Measurements from ENCODE around the gene CAB39L. TPM values are rescaled to one million over a fixed set of nuclear protein-coding genes. Genes with fewer than 3 reads are reported as not detected.

CAB39L gene
- total RNA-seq, 1 donor, result 3.4 TPM

DNA sequence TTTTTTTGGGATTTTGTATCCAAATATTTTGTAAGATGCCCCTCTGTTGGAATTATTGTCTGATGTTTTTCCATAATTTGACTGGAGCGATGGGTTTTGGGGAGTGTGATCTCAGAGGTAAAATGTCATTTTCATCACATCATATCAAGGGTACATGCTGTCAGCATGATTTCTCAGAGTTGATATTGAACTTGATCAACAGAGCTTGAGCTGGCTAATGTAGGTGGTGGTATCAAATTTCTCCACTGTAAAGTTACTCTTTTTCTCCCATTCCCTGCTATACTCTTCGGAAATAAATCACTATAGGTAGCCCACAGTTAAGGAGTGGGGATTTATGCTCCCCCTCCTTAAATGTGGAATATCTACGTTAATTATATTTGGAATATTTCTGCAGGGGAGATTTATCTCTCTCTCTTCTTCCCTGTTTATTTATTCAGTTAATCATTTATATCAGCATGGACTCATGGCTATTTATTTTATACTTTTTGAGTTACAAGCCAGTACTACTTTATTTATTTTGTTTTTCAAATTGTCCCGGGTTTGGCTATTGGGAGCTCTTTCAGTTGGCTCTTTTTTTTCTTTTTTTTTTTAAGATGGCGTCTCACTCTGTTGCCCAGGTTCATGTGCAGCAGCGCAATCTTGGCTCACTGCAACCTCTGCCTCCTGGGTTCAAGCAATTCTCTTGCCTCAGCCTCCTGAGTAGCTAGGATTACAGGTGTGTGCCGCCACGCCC lies 9.0 kb upstream of the CAB39L start:
- Histone ChIP-seq H3K27me3 (ENCODE audit: insufficient read depth, low read length) (no peaks in the 10 kb centered on the region), H3K4me1 (ENCODE audit: insufficient read depth, low read length) (peaks cover 10% of the 10 kb centered on the region), H3K4me3 (ENCODE audit: low read length) (no peak overlapping the region), H3K9me3 (ENCODE audit: low read depth, low read length) (no peaks in the 10 kb centered on the region)

DNA sequence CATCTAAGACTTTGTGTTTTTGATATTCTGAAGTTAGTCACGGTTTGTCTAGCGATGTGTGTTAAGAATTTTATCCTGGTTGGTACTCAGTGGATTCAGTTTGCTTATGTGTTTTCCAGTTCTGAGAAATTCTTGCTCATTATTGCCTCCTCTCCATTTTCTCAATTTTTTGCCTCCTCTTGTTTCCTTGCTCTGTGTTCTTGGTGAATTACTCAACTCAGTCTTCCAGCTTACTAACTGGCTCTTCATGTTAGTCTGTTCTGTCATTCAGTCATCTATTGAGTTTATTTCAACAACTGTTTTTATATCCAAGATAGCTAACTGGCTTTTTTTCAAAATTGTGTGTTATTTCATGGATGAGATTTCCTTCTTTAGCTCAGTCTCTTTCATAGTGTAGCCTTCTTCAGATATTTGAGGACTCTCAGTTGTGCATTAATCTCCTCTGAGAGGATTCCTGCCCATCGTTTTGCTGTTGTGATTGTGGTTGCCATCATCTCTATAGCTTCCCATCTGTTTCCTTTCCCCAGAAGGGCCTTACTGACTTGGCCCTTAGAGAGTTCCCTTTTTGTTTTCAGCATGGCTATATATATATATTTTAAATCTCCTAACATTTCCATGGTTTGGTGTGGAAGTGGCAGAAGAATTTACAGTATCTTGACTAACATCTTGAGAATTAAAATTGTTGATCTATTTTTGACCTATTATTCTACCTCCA lies 6.4 kb upstream of the CAB39L start:
- no peak overlapping the region for H3K4me3 ChIP-seq (ENCODE audit: low read length)
- no peaks in the 10 kb centered on the region for H3K27me3 ChIP-seq (ENCODE audit: insufficient read depth, low read length)
- no peaks in the 10 kb centered on the region for H3K9me3 ChIP-seq (ENCODE audit: low read depth, low read length)
- H3K4me1 ChIP-seq (ENCODE audit: insufficient read depth, low read length), result peaks cover 17% of the 10 kb centered on the region

DNA sequence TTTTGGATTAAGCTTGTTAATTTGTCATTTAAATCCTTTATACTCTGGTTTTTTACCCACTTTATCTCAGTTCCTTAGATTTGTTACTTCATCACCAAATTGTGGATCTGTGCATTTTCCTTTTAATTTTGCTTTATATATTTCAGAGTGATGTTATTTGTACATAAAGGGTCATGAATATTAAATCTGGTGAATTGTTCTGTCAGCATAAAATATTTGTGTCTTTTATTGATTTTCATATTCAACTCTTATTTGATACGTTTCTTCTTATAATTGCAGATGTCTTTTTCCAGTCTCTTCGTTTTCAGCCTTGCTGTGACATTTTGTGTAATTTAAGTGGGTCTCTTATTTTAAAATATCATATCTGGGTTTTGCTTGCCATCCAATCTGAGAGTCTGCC lies 4.9 kb upstream of the CAB39L start:
- no peaks in the 10 kb centered on the region for H3K27me3 ChIP-seq (ENCODE audit: insufficient read depth, low read length)
- no peak overlapping the region for H3K4me3 ChIP-seq (ENCODE audit: low read length)
- H3K4me1 ChIP-seq (ENCODE audit: insufficient read depth, low read length), result peaks cover 12% of the 10 kb centered on the region
- no peaks in the 10 kb centered on the region for H3K9me3 ChIP-seq (ENCODE audit: low read depth, low read length)

DNA sequence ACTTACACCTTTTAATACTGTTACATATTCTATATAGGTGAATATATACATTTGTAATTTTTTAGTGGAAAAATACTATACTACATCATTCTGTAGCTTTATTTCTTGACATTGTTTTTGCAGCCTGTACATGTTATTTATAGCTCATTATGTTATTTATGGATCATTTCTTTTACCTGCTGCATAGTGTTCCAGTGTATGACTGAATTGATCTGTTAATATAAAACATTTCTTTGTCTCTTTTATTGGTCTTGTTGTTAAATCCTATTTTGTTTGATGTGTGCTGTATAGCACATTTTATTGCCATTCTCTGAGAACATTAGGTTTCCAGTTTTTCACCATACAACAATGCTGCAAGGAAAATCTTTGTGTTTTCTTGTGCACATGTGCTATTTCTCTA lies 2.6 kb upstream of the CAB39L start:
- H3K4me1 ChIP-seq (ENCODE audit: insufficient read depth, low read length), result peaks cover 21% of the 10 kb centered on the region
- no peaks in the 10 kb centered on the region for H3K27me3 ChIP-seq (ENCODE audit: insufficient read depth, low read length)
- H3K9me3 ChIP-seq (ENCODE audit: low read depth, low read length), result no peaks in the 10 kb centered on the region
- no peak overlapping the region for H3K4me3 ChIP-seq (ENCODE audit: low read length)

DNA sequence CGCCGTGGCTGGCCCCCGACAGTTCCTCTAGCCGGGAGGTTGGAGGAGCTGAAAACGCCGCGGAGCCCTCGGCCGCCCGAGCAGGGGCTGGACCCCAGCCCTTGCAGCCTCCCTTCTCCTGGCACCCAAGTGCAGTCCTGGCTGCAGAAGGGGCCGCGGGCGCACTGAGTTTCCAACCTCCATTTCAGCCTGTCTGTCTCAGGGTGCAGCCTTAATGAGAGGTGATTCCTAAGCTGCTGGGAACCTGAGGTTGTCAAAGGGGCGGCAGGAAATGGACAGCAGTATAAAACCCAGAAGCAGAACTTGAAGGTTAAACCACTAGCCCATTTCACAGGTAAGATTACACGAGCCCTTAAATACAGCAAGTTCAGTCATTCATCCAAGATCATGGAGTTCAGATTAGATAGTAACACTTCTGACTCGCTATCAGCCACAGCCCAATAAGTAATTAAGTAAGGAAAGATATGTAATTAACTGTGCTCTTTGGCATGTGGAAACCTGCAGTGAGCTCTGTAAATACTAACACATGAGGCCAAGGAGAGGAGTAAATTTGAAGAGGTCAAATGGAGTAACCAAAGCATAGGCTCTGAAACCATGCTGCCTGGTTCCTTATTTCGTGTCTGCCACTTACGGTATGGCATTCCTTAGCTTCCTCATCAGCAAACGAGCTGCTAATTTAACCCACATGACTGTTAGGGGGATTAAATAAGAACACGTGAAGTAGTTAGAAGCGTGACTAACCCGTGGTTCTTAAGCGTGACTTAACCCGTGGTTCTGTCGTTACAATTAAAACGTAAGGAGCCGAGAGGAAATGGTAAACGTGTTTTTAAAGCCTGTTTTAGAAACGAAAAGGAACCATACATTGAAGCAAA lies 896 bp upstream of the CAB39L start:
- Histone ChIP-seq H3K27me3 (ENCODE audit: insufficient read depth, low read length) (no peaks in the 10 kb centered on the region), H3K4me3 (ENCODE audit: low read length) (peak overlapping the region; percentile 56), H3K4me1 (ENCODE audit: insufficient read depth, low read length) (peaks cover 17% of the 10 kb centered on the region), H3K9me3 (ENCODE audit: low read depth, low read length) (no peaks in the 10 kb centered on the region)

DNA sequence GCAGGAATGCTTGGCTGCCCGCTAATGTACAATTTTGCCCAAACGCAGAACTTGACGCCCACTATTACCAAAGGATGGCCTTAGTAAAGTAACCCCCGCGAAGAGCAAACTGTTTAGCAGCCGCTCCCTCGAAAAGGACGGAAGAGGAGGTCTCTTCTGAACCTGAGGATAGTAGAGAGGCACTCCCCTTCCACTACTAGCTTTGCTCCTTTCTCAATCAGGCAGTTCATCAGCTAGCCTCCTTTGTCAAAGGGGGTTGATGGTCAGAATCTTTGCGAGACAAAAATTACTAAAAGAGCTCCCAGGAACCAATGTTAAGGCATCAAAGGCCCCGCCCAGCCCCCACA lies 534 bp downstream of the CAB39L start:
- Histone ChIP-seq H3K4me3 (ENCODE audit: low read length) (peak overlapping the region; percentile 56), H3K27me3 (ENCODE audit: insufficient read depth, low read length) (no peaks in the 10 kb centered on the region), H3K4me1 (ENCODE audit: insufficient read depth, low read length) (peaks cover 17% of the 10 kb centered on the region), H3K9me3 (ENCODE audit: low read depth, low read length) (no peaks in the 10 kb centered on the region)

DNA sequence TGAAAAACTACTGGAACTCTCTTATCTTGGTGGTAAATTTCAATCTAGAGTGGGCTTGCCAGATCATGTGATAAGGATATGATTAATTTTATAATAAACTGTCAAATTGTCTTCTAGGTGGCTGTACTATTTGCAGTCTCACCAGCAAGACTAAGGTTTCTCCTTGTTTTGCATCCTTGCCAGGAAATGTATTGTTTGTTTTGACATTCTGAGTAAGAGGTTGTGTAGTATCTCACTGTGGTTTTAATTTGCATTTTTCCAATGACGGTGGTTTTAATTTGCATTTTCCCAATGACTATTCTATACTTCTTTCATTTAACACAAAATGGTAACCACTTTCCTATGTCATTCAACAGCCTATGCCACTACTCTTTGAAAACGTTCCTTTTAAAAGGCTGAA lies 2.0 kb downstream of the CAB39L start:
- Histone ChIP-seq H3K9me3 (ENCODE audit: low read depth, low read length) (no peaks in the 10 kb centered on the region), H3K4me3 (ENCODE audit: low read length) (no peak overlapping the region), H3K4me1 (ENCODE audit: insufficient read depth, low read length) (peaks cover 17% of the 10 kb centered on the region), H3K27me3 (ENCODE audit: insufficient read depth, low read length) (no peaks in the 10 kb centered on the region)

DNA sequence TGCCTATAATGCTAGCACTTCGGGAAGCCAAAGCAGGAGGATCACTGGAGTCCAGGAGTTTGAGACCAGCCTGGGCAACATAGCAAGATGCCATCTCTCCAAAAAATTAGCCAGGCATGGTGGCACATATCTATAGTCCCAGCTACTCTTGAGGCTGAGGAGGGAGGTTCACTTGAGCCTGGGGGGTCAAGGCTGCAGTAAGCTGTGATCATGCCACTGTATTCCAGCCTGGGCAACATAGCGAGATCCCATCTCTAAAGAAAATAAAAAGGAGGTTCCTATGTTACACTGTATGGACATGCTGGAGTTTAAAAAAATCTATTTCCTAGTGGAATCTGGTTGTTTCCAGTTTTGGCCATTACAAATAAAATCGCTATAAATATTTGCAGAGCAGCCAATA lies 2.6 kb downstream of the CAB39L start:
- Histone ChIP-seq H3K4me3 (ENCODE audit: low read length) (no peak overlapping the region), H3K4me1 (ENCODE audit: insufficient read depth, low read length) (peaks cover 17% of the 10 kb centered on the region), H3K27me3 (ENCODE audit: insufficient read depth, low read length) (no peaks in the 10 kb centered on the region), H3K9me3 (ENCODE audit: low read depth, low read length) (no peaks in the 10 kb centered on the region)

DNA sequence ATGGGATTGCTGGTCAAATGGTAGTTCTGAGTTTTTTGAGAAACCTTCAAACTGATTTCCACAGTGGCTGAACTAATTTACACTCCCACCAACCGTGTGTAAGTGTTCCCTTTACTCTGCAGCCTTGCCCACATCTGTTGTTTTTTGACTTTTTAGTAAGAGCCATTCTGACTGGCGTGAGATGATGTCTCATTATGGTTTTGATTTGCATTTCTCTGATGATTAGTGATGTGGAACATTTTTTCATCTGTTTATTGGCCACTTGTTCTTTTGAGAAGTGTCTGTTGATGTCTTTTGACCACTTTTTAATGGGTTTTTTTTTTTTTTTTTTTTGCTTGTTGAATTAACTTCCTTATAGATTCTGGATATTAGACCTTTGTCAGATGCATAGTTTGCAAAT lies 4.3 kb downstream of the CAB39L start:
- no peaks in the 10 kb centered on the region for H3K9me3 ChIP-seq (ENCODE audit: low read depth, low read length)
- peaks cover 9% of the 10 kb centered on the region for H3K4me1 ChIP-seq (ENCODE audit: insufficient read depth, low read length)
- H3K4me3 ChIP-seq (ENCODE audit: low read length), result no peak overlapping the region
- H3K27me3 ChIP-seq (ENCODE audit: insufficient read depth, low read length), result no peaks in the 10 kb centered on the region

DNA sequence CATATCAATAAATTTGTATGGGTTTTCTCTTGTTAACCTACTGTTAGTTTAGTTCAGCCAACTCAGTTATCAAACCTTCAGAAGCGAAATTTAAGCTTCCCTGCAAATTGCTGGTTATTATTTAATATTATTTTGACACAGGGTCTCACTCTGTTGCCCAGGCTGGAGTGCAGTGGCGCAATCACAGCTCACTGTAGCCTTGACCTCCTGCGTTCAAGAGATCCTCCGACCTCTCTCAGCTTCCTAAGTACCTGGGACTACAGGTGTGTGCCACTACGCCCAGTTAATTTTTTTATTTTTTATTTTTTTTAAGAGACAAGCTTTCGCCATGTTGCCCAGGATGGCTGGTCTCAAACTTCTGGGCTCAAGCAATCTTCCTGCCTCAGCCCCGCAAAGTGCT lies 6.2 kb downstream of the CAB39L start:
- no peak overlapping the region for H3K4me3 ChIP-seq (ENCODE audit: low read length)
- no peaks in the 10 kb centered on the region for H3K9me3 ChIP-seq (ENCODE audit: low read depth, low read length)
- no peaks in the 10 kb centered on the region for H3K27me3 ChIP-seq (ENCODE audit: insufficient read depth, low read length)
- H3K4me1 ChIP-seq (ENCODE audit: insufficient read depth, low read length), result no peaks in the 10 kb centered on the region

DNA sequence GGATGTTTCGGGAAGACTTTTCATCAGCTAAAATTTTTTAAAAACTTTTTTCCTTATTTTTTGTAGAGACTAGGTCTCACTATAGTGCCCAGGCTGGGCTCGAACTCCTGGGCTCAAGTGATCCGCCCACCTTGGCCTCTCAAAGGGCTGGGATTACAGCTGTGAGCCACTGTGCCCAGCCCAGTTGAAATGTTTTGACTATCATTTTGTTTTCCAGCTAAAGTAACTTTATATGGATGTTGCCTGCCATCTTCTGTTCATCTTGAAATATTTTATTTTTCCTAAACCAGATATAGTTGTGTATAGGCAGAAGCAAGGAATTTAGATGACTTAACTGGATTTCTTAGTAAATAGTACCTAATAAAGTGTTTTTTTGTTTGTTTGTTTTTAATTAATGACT lies 7.0 kb downstream of the CAB39L start:
- Histone ChIP-seq H3K4me1 (ENCODE audit: insufficient read depth, low read length) (no peaks in the 10 kb centered on the region), H3K27me3 (ENCODE audit: insufficient read depth, low read length) (no peaks in the 10 kb centered on the region), H3K4me3 (ENCODE audit: low read length) (no peak overlapping the region), H3K9me3 (ENCODE audit: low read depth, low read length) (no peaks in the 10 kb centered on the region)

DNA sequence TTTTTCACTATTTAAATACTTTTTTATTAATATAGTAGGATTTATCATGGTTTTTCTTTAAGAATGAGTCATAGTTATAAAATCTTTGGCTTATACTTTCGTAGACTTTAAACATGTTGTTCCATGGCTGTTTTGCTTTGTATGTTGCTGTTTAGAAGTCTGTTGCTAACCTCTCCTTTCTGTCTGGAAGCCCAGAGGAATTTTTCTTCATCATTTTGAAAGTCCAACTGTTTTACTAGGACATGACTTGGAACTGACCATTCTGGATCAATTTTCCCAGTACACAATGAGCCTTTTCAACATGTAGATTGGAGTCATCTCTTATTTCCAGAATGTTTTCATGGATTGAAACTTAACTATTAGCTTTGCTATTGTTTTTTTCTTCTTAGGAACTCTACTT lies 7.9 kb downstream of the CAB39L start:
- Histone ChIP-seq H3K9me3 (ENCODE audit: low read depth, low read length) (no peaks in the 10 kb centered on the region), H3K4me3 (ENCODE audit: low read length) (no peak overlapping the region), H3K27me3 (ENCODE audit: insufficient read depth, low read length) (no peaks in the 10 kb centered on the region), H3K4me1 (ENCODE audit: insufficient read depth, low read length) (no peaks in the 10 kb centered on the region)

DNA sequence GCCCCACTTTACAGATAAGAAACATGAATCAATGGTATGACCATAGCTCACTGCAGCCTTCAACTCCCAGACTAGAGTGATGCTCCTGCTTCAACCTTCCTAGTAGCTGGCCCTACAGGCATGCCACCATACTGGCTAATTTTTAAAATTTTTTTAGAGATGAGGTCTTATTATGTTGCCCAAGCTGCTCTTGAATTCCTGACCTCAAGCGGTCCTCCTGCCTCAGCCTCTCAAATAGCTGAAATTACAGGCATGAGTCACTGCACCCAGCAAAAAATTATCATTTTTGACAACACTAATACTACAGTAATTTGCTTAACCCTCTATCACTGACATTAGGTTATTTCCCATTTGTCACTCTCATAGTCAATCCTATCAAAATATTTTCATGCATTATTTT lies 14.7 kb downstream of the CAB39L start:
- Histone ChIP-seq H3K9me3 (ENCODE audit: low read depth, low read length) (no peaks in the 10 kb centered on the region), H3K4me1 (ENCODE audit: insufficient read depth, low read length) (peaks cover 7% of the 10 kb centered on the region), H3K4me3 (ENCODE audit: low read length) (no peak overlapping the region), H3K27me3 (ENCODE audit: insufficient read depth, low read length) (no peaks in the 10 kb centered on the region)

DNA sequence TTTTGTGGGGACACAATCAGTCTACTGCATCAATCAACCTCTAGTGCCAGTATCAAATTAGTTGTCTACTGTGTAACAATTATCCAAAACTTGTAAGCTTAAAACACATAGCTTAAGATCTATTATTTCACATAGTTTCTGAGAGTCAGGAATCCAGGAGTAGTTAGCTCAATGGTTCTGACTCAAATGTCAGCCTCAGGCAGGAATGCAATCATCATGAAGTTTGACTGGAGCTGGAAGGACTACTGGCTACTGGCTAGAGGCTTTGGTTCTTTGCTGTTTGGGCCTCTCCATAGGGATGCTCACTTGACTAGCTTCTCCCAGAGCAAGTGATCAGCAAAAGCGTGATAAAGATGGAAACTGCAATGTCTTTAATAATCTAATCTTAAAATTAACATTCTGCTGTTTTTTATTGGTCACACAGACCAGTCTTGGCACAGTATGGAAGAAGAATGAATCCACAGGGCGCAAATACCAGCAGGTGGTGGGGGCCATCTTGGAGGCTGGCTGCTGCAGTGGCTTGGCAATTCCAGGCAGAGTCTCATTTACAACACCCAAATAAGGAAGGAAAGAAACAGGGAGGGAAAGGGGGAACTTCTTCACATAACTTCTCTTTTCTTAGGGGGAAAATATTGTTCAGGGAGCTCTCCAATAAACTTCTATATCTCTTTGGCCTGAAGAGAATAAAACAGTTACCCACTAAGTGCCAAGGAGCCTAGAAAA lies 15.7 kb downstream of the CAB39L start:
- Histone ChIP-seq H3K27me3 (ENCODE audit: insufficient read depth, low read length) (no peaks in the 10 kb centered on the region), H3K4me3 (ENCODE audit: low read length) (no peak overlapping the region)

More for the DNA sequence above, 15.7 kb downstream of the CAB39L start:
- Histone ChIP-seq H3K9me3 (ENCODE audit: low read depth, low read length) (no peaks in the 10 kb centered on the region), H3K4me1 (ENCODE audit: insufficient read depth, low read length) (peaks cover 7% of the 10 kb centered on the region)
